Measurements from ENCODE around the gene MYT1. TPM values are rescaled to one million over a fixed set of nuclear protein-coding genes. Genes with fewer than 3 reads are reported as not detected.

MYT1 gene
- total RNA-seq, 1 experiment from 2014 or later, result not detected

DNA sequence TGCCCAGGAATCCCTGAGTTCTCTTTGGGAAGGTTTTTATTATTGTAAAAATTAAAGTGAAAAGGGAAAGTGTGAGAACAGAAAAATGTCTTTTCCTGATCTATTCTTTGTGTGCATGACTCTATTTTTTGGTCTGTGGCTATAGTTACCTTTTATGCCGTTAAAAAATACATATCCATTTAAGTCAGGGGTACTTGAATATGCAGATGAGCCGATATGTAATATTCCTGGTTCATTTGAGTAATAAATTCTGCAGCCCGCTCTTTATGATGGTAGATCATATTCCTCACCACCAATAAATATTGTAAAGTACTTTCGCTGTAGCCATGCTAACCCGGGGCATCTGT is 503 bp upstream of the MYT1 start:
- Histone ChIP-seq H3K9me3 (ENCODE audit: insufficient read depth, low read depth) (no peaks in the 10 kb centered on the region), H3K4me3 (no peak overlapping the region), H2AFZ (no peak overlapping the region), H4K20me1 (ENCODE audit: insufficient read depth) (0 out of 2 replicates have a peak, but pooled peaks cover 14% of the 10 kb centered on the region), H3K27me3 (ENCODE audit: insufficient read depth, low read depth) (peaks cover 98% of the 10 kb centered on the region), H3F3A (ENCODE audit: insufficient read depth, low read depth) (no peaks in the 10 kb centered on the region), H3K4me2 (no peak overlapping the region), H3K36me3 (ENCODE audit: low read depth) (no peaks in the 10 kb centered on the region), H3K4me1 (replicated peaks; ENCODE audit: insufficient read depth) (0 out of 2 replicates have a peak, but pooled peaks cover 4% of the 10 kb centered on the region), H3K27ac (no peak overlapping the region), H3K79me2 (ENCODE audit: low read depth) (no peaks in the 10 kb centered on the region), H3K9me2 (ENCODE audit: insufficient read depth) (no peaks in the 10 kb centered on the region)
- no TSS peak for BruUV-seq (replicated peaks)
- POLR2A ChIA-PET (ENCODE audit: unreplicated experiment), result no interaction called here
- TF ChIP-seq EZH2 (IDR thresholded peaks at IDR 0.05; ENCODE audit: low read depth), result no peak
- TF ChIP-seq, protein P1, sequence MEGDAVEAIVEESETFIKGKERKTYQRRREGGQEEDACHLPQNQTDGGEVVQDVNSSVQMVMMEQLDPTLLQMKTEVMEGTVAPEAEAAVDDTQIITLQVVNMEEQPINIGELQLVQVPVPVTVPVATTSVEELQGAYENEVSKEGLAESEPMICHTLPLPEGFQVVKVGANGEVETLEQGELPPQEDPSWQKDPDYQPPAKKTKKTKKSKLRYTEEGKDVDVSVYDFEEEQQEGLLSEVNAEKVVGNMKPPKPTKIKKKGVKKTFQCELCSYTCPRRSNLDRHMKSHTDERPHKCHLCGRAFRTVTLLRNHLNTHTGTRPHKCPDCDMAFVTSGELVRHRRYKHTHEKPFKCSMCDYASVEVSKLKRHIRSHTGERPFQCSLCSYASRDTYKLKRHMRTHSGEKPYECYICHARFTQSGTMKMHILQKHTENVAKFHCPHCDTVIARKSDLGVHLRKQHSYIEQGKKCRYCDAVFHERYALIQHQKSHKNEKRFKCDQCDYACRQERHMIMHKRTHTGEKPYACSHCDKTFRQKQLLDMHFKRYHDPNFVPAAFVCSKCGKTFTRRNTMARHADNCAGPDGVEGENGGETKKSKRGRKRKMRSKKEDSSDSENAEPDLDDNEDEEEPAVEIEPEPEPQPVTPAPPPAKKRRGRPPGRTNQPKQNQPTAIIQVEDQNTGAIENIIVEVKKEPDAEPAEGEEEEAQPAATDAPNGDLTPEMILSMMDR (conservative IDR thresholded peaks at IDR 0.05), result no peak
- intact Hi-C loops (cut with micrococcal nuclease; ENCODE audit: unreplicated experiment), result no loop called here
- DNase-seq, result no peak
- CTCF ChIA-PET, result no interaction called here

DNA sequence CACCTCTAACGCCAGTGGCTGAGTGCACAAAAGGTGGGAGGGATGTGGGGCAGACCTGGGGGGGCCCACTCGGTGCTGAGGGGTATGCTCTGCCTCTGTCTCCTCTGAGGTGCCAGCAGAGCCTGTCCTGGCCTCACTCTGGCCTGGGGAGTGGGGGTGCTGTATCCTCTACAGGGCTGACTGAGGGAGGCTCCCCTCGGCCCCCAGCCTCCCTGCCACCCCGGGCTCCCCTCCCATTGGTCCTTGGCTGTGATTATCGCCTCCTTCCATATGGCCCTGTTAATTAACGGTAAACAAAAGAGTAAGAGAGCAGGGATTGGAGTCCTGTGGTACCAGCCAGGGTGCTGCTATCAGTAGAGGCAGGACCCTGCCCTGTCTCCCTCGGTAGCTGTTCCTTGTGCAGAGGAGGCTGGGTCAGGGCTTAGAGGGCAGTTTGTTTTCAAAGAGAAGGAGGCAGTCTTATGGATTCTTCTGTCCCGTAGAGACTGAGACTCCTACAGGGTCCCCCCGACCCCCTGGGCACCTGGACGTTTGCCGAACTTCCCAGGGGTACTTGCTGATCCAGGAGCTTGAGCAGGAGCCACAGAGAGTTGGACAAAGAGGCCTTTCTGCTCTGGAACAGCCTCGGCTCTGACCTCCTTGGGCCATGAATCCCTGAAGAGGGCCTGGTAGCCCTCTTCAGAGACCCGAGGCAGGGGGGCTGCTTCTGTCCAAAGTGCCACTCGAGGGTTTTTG is 1.8 kb downstream of the MYT1 start:
- Histone ChIP-seq H3K79me2 (ENCODE audit: low read depth) (no peaks in the 10 kb centered on the region), H3K4me1 (replicated peaks; ENCODE audit: insufficient read depth) (no peaks in the 10 kb centered on the region), H3K9me3 (ENCODE audit: insufficient read depth, low read depth) (no peaks in the 10 kb centered on the region), H3K4me3 (no peak overlapping the region), H3F3A (ENCODE audit: insufficient read depth, low read depth) (no peaks in the 10 kb centered on the region), H3K9me2 (ENCODE audit: insufficient read depth) (no peaks in the 10 kb centered on the region), H3K27ac (no peak overlapping the region), H3K36me3 (ENCODE audit: low read depth) (no peaks in the 10 kb centered on the region), H4K20me1 (ENCODE audit: insufficient read depth) (0 out of 2 replicates have a peak, but pooled peaks cover 10% of the 10 kb centered on the region), H3K27me3 (ENCODE audit: insufficient read depth, low read depth) (peaks cover 98% of the 10 kb centered on the region), H3K4me2 (no peak overlapping the region), H2AFZ (no peak overlapping the region)
- TF ChIP-seq EZH2 (IDR thresholded peaks at IDR 0.05; ENCODE audit: low read depth), result no peak; the same call in 1 of the 2 replicates
- TF ChIP-seq, protein P1 (conservative IDR thresholded peaks at IDR 0.05), result no peak
- BruUV-seq (replicated peaks), result no TSS peak
- ChIA-PET CTCF (no interaction called here), POLR2A (ENCODE audit: unreplicated experiment) (no interaction called here)
- no peak for DNase-seq
- intact Hi-C loops (cut with micrococcal nuclease; ENCODE audit: unreplicated experiment), result no loop called here

DNA sequence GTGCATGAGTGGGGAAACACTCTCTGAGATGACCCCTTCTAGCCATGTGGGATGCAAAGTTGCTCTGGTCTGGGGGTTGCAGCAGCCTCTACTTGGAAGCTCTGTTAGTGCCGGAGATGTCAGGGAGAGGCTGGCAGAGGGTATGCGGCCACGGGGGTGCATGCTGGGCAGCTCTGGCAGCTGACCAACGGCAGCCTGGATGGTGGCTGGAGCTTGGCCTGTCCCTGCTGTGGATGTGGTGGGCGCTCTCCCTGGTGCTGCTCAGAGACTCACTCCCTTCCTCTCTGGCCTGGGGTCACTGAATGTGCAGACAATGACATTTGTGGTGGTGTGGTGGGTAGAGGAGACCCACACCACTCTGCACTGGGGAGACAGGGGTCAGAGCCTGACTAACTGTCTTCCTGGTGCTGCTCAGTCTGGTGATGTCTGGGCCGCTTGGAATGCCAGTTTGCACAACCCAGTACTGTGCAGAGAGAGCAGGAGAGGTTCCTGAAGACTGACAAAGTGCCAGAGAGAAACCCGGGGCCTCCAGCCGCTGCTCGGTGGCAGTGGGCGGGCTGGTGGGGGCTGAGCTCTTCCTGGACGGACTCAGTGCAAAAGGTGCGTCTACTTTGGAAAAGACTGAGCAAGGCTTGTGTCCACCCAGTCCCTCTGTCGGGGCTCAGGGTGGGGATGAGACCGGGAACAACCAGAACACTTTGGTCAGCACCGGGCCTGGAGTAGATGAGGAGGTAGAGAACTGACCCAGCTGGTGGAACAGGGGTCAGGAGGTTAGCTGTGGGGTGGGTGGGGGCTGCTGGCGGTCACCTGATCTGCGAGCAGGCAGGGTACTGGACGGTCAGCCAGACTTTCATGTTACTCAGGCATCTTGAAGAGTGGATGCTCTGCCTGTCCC is 2.7 kb downstream of the MYT1 start:
- Histone ChIP-seq H3K27me3 (ENCODE audit: insufficient read depth, low read depth) (peaks cover 98% of the 10 kb centered on the region), H4K20me1 (ENCODE audit: insufficient read depth) (0 out of 2 replicates have a peak, but pooled peaks cover 3% of the 10 kb centered on the region), H3K4me2 (no peak overlapping the region), H3F3A (ENCODE audit: insufficient read depth, low read depth) (no peaks in the 10 kb centered on the region), H3K36me3 (ENCODE audit: low read depth) (no peaks in the 10 kb centered on the region), H3K9me2 (ENCODE audit: insufficient read depth) (no peaks in the 10 kb centered on the region), H3K27ac (no peak overlapping the region), H3K4me3 (no peak overlapping the region), H3K4me1 (replicated peaks; ENCODE audit: insufficient read depth) (no peaks in the 10 kb centered on the region), H3K9me3 (ENCODE audit: insufficient read depth, low read depth) (no peaks in the 10 kb centered on the region), H3K79me2 (ENCODE audit: low read depth) (no peaks in the 10 kb centered on the region), H2AFZ (no peak overlapping the region)
- ChIA-PET CTCF (no interaction called here), POLR2A (ENCODE audit: unreplicated experiment) (no interaction called here)
- DNase-seq, result no peak
- intact Hi-C loops (cut with micrococcal nuclease; ENCODE audit: unreplicated experiment), result no loop called here
- no TSS peak for BruUV-seq (replicated peaks)
- TF ChIP-seq, protein P1 (conservative IDR thresholded peaks at IDR 0.05), result no peak
- TF ChIP-seq EZH2 (IDR thresholded peaks at IDR 0.05; ENCODE audit: low read depth), result no peak

Data from PC-9 (cell line).